SHP77 treated with DMSO at 0.1 percent for 48 hours (cell line): ENCODE data around the gene NUP153.
A peak's percentile ranks its signal among the peaks of the same experiment; 100 is the strongest.
"Not testable (repeated sequence)": the region's sequence is repeated elsewhere in the genome, so short reads cannot be mapped to it uniquely, and the experiment has no call there.

Experiments used
- DNase-seq: peaks from one replicate; lab custom pipeline; 2025; lab: John Stamatoyannopoulos, UW

Gene NUP153

DNA sequence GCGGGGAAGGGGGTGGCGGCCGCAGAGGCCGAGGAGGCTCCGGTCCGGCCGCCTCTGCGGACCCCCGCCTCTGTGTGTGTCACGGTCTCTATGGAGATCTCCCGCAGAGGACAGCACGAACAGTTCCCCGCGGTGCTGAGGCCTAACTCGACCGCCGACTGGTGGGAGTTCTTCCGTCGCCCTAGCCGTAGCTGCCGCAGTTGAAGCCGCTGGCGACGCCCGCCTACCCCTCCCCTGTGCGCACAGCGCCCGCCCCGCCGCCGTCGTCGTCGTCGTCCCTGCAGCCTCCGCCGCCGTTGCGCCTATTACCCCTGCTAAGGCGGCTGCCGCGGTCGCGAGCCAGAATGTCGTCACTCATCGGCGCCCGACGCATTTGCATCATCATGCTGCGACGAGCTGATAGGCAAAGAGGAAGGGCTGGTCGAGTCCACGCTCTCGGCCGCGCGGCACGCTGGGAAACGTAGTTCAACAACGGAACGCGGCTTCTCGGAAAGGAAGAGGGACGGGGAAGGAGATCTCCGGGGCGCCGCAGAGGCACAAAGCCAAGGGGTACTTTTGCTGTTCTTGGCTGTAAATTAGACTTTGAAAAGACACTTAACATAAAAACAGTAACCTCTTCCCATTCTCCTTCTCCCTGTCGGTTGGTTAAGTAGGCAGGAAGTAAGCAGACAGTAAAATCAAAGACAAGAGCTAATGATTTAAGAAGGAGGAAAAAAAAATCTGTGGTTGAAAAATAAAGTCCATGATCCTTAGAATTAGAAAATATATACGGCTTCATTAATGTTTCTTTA is at the start of gene NUP153:
NUP153 (minus strand) TSS at position 346 of the 791 bp plus-strand sequence. CDS start 538 bp downstream, outside the sequence.
- DNase-seq: peak; percentile 90

DNA sequence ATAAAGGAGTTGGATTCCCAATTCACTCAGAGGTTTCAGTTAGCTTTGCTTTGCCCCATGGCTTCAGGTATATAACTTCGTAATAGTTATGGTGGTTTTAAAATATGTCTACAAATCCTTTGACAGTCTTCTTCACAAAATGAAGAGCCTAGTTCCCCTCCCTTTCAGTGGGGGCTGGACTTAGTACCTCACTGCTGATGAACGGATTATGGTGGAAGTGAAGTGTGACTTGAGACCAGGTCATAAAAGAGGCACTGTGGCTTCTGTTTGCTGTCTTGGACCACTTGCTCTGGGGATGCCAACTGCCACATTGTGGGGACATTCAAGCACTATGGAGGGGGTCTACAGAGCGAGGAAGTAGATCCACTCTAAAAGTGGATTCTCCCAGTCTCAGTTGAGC is 47.5 kb upstream of the NUP153 start:
- DNase-seq: no peak

DNA sequence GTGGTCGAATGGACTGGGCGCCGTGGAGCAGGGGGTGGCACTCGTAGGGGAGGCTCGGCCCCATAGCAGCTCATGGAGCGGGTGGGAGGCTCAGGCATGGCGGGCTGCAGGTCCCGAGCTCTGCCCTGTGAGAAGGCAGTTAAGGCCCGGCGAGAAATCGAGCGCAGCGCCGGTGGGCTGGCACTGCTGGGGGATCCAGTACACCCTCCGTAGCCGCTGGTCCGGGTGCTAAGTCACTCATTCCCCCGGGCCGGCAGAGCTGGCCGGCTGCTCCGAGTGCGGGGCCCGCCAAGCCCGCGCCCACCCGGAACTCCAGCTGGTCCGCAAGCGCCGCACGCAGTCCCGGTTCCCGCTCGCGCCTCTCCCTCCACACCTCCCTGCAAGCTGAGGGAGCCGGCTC is 38.6 kb upstream of the NUP153 start:
- not testable (repeated sequence) for DNase-seq

DNA sequence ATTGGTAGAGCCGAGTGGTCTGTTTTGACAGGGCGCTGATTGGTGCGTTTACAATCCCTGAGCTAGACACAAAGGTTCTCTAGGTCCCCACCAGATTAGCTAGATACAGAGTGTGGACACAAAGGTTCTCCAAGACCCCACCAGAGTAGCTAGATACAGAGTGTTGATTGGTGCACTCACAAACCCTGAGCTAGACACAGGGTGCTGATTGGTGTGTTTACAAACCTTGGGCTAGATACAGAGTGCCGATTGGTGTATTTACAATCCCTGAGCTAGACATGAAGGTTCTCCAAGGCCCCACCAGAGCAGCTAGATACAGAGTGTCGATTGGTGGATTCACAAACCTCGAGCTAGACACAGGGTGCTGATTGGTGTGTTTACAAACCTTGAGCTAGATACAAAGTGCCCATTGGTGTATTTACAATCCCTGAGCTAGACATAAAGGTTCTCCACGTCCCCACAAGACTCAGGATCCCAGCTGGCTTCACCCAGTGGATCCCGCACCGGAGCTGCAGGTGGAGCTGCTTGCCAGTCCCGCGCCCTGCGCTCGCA is 38.1 kb upstream of the NUP153 start:
- not testable (repeated sequence) for DNase-seq

GRCh38 chr6:17744019-17744756 is 37.5 kb upstream of the NUP153 start:
- DNase-seq: no peak

DNA sequence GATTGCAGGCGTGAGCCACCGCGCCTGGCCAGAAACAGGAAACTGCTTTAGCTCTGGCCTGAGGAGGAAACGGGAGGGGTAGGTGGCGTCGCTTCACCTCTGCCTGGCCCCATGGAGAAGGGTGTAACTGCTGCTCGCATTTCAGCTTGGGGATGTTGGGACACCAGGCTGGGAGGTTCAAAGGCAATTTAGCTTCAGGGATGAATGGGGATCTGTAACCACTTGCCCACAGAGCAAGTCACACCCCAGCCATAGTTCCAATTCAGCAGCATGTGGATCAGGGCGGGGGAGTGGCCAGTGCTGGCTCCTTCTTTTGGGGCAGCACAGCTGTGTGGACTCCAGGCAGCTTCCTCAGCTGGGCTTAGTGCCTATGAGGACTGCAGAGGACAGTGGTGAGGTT is 34.8 kb upstream of the NUP153 start:
- DNase-seq: no peak

DNA sequence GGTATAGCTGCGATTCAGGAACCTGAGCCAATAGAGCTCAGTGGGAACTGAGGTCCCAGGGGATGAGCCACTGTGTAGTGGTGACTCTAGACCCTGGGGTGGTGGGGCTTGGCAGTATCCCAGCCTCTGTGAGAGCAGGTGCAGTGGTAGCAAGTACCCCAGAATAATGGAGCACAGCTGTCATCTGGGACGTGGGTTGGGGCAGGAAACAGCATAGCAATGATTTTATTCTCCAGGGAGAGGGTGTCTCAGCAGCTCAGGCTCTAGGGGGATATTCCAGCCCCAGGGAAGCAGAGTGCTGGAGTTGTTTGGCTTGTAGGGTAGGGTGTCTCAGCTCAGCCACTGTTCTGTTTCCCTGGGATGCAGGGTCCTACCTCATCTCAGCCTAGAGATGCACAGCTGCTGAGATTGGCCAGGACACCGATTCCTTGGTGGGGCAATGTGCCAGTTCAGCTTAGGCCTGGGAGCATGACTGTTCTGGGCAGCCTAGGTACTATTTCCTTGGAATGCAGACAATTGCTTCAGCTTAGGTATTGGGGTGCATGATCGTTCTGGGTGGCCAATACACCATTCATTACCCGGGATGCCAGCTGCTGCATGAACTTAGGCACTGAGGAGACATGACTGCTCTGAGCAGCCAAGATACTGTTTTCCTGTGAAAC is 34.0 kb upstream of the NUP153 start:
- DNase-seq: no peak

- no peak for DNase-seq
Measured at GRCh38 chr6:17737704-17738252, 31.1 kb upstream of the NUP153 start.

DNA sequence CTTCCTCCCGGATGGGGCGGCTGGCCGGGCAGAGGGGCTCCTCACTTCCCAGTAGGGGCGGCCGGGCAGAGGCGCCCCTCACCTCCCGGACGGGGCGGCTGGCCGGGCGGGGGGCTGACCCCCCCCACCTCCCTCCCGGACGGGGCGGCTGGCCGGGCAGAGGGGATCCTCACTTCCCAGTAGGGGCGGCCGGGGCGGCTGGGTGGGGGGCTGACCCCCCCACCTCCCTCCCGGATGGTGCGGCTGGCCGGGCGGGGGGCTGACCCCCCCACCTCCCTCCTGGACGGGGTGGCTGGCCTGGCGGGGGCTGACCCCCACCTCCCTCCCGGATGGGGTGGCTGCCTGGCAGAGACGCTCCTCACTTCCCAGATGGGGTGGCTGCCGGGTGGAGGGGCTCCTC is 28.6 kb upstream of the NUP153 start:
- DNase-seq: not testable (repeated sequence)

DNA sequence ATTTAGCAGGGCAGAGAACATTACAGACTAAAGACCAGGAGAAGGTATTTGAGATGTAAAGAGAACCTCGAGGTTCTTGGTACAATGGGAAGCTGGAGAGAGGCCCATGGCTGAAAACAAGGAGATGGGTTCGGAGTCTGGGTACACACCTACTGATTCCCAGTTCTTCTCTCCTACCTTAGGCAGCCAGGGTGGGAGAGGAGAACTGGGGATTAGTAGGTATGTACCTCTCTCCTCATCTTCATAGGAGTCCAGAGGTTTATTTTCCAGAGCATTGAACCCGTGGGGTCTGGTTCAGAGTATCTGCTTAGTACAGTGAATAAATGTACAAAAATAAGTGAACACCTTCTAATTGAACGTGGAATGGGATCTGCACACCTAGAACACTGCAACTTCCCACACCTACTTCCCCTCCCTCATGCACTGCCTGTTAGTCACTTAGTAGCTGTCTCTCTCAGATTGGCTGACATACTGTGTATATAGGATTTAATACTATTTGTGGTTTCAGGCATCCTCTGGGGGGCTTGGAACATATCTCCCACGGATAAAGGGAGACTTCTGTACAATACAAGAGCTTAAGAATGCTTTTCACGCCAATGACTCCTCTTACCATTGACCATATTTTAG is 23.5 kb upstream of the NUP153 start:
- DNase-seq: no peak

DNA sequence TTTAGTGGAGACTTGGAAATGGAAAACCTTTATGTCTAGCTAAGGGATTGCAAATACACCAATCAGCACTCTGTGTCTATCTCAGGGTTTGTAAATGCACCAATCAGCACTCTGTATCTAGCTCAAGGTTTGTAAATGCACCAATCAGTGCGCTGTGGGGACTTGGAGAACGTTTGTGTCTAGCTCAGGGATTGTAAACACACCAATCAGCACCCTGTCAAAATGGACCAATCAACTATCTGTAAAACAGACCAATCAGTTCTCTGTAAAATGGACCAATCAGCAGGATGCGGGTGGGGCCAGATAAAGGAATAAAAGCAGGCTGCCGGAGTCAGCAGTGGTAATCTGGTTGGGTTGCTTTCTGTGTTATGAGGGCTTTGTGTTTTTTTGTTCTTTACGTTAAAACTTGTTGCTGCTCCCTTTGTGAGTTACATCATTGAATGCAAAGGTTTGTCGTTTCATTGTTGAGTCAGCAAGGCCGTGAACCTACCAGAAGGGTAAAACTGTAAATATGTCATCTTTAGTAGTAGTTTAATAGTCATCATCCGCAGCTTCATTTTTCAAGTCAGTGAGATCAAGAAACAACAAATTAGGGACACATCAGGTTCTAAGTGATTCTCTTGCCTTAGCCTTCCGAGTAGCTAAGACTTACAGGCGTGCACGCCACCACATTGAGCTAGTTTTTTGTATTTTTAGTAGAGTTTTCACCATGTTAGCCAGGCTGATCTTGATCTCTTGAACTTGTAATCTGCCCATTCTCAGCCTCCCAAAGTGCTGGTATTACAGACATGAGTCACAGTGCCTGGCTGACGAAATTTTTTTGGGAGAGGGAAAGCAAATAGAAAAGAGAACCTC is 22.7 kb upstream of the NUP153 start:
- DNase-seq: no peak

DNA sequence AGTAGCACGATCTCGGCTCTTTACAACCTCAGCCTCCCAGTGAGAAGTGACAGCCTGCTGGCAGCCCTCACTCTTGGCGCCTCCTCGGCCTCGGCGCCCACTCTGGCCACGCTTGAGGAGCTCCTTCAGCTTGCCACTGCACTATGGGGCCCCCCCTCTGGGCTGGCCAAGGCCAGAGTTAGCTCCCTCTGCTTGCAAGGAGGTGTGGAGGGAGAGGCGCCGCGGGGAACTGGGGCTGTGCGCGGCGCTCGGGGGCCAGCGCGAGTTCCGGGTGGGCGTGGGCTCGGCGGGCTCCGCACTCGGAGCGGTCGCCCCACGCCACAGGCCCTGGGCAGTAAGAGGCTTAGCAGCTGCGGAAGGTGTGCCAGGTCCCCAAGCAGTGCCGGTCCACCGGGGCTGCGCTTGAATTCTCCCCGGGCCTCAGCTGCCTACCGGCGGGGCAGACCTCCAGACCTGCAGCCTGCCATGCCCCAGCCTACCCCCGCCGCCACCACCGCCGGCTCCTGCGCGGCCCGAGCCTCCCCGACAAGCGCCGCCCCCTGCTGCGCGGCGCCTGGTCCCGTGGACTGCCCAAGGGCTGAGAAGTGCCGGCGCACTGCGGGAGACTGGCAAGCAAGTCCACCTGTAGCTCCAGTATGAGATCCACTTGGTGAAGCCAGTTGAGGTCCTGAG is 22.0 kb upstream of the NUP153 start:
- DNase-seq: no peak

- no peak for DNase-seq
Measured at GRCh38 chr6:17725083-17725482, 18.4 kb upstream of the NUP153 start.

- DNase-seq: no peak
Measured at GRCh38 chr6:17724341-17724740, 17.6 kb upstream of the NUP153 start.

GRCh38 chr6:17721671-17722070 is 14.9 kb upstream of the NUP153 start:
- no peak for DNase-seq

DNA sequence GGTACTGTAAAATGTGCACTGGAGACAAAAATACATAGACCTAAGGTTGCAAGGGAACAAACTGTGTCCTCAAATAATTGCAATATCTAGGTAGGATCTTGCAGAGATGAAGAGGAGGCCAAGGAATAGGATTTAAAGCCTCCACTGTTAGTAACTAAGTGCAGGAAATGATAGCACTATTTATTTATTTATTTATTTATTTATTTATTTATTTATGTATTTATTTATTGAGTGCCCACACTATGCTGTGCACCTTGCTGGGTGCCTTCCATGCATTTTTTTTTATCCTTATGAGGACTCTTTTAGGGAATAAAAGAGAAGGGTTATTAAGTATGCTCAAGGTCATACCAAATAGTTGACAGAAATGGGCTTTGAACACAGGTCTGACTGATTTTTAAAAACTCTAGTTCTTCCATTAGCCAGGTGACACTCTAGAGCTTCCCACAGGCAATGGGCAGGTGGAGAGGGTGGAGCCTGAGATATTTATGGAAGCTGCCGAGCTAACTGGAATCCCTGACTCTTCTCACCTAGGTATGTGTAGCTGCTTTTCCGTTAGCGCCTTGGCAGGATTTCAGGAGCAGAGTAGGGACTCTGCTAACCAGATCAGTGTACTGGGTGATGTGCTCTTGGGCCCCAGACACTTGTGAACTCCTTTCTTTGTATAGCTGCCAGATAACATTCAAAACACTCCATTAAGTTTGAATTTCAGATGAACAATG is 12.8 kb upstream of the NUP153 start:
- no peak for DNase-seq

- DNase-seq: no peak
Measured at GRCh38 chr6:17716221-17716620, 9.5 kb upstream of the NUP153 start.

DNA sequence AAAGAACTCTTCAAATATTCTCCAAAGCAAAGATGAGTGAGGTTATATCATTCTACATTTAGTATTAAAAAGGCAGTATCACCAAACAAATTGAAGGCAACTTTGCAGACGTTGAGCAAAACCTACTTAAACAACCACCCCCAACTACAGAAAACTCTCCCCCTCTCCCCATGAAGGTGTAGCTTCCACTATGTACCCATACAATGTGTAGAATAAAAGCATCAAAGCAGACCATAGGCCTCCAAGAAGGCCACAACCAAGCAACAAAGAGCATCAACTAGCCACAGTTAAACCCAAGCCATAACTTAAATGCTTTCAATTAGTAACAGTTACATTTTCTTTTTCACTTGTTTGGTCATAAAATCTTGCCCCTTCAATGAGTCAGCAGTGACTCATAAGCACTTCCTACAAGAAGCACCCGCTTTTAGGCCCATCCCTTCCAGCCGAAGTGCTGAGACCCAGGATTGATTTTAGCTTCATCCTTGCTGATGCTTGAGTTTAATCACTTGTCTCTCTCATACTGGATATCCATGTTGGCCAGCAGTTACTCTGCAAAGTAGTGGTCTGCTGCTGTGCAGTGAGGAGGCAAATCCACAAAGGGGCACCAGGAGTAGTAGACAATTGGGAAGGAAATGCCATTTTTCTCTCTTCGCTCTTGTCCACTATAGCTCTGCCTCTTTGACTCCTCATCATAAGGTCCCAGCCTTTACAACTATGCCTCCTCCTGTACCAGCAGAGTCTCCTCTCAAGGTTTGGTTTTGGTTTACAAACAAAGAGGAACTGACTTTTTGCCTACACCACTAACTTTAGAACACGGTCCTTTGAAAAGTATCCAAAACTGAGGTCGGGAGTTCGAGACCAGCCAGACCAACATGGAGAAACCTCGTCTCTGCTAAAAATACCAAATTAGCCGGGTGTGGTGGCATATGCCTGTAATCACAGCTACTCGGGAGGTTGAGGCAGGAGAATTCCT is 8.4 kb upstream of the NUP153 start:
- no peak for DNase-seq
